SK-N-MC (cell line): ENCODE measurements around the gene CFAP61.

Source experiments
- DNase-seq: peaks from one replicate; pipeline ENCODE4 v3.0.0-alpha.2; 2011; ENCODE audit warnings: low read depth, low spot score
- H3K27ac ChIP-seq: fragments of 200-600 bp; sonication (generic); 2 replicates; pipeline ENCODE4 v1.5.1; 2016; ENCODE audit warnings: mixed run types
- H3K36me3 ChIP-seq: fragments of 200-600 bp; sonication (generic); 2 replicates; pipeline ENCODE4 v1.6.1; 2017; ENCODE audit warnings: antibody characterized with exemption, low read length, mixed read lengths; ENCODE audit not compliant: insufficient read depth
- H3K4me3 ChIP-seq: fragments of 200-600 bp; sonication (generic); 2 replicates; pipeline ENCODE4 v1.5.1; 2016
- H3K9ac ChIP-seq: fragments of 200-600 bp; sonication (generic); 2 replicates; pipeline ENCODE4 v1.8.0; 2017; ENCODE audit warnings: mixed run types, mixed read lengths; ENCODE audit not compliant: insufficient read length
- H3K9me3 ChIP-seq: fragments of 200-600 bp; sonication (generic); 2 replicates; pipeline ENCODE4 v1.6.1; 2017; ENCODE audit warnings: low read depth, mild to moderate bottlenecking, antibody characterized with exemption, low read length, moderate library complexity, mixed read lengths
- EZH2 ChIP-seq: fragments of 200-600 bp; sonication (generic); IDR thresholded peaks from one replicate; pipeline ENCODE4 v1.6.1; 2017; ENCODE audit warnings: antibody characterized with exemption
- FOXP2 ChIP-seq: optimal IDR thresholded peaks from 2 replicates; pipeline ENCODE3; 2011; ENCODE audit warnings: mild to moderate bottlenecking, moderate library complexity; ENCODE audit not compliant: insufficient read depth; ENCODE audit errors: extremely low read length, control extremely low read depth
- POLR2AphosphoS5 ChIP-seq: IDR thresholded peaks from 2 replicates; pipeline ENCODE4 v1.6.1; 2012; ENCODE audit warnings: mild to moderate bottlenecking, low read depth, low read length, borderline replicate concordance

The CFAP61 gene

DNA sequence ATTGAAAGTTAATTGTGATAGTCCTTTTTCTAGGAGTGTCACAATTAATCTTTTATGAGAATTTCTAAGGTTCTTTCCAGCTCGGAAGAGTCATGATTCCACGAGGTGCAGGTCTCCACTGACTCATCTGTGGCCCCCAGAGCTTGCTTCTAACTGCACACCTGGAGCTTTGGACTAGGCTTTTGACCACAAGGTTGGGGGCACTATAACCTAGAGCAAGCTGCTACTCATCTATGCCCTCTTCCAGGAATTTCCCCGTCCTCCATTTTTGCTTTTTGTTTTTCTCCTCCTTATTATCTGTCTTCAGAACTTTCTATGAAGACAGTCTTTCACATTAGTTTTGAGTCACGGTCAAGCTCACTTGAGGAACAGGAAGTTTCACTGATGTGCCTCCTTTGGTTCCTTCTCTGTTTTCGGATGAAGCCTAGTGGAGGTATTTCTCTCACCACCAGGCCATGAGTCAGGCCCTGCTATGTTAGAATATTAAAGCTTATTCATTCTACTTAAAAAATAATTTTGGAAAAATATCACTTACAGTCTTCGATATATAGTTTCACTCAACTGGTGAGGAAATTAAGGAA, 196.4 kb downstream of the CFAP61 start:
- no peak overlapping the region for H3K27ac ChIP-seq
- no peak overlapping the region for H3K4me3 ChIP-seq
- DNase-seq, result no peak
- no peaks in the 10 kb centered on the region for H3K9me3 ChIP-seq
- TF ChIP-seq POLR2AphosphoS5, result no peak
- no peak for TF ChIP-seq EZH2
- TF ChIP-seq FOXP2, result no peak
- H3K36me3 ChIP-seq, result no peaks in the 10 kb centered on the region
- no peak overlapping the region for H3K9ac ChIP-seq

DNA sequence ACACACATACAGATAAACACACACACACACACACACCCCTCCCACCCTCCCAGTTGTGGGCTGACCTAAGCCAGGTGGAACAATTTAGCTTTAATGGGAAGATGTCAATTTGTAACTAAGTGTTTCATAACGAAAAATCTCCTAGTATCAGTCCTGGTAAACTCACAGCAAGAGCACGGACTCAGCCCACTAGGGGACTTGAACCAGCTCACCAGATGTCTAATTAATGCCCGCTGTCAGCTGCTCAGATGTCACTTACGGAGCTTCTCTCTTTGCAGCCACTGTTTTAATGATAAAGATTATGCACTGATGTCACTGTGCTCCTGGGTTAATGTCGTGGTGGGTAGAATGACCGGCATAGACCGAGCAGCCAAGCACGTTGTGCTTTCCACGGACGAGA, 199.0 kb downstream of the CFAP61 start:
- no peak for TF ChIP-seq FOXP2
- no peak for DNase-seq
- H3K4me3 ChIP-seq, result no peak overlapping the region

DNA sequence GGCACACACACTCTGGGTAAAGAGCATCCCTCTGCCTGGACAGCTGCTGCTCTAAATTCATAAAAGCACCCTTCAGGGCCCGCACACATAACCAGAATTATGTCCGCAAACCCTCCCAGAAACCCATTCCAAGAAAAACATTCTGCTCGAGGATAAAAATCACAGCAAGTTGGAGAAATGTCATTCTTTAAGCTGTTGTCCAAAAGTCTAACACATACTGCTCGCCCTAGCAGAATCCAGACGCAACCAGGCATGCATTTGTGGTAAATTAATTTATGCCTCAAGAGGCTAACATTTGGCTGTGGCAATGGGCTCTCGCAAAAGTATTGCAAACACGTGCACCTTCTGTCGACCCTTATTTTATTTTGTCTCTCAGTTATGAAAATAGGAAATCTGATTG, 199.5 kb downstream of the CFAP61 start:
- Histone ChIP-seq H3K9ac (no peak overlapping the region), H3K36me3 (no peaks in the 10 kb centered on the region), H3K9me3 (no peaks in the 10 kb centered on the region), H3K4me3 (no peak overlapping the region), H3K27ac (no peak overlapping the region)
- TF ChIP-seq FOXP2, result no peak
- TF ChIP-seq EZH2, result no peak
- TF ChIP-seq POLR2AphosphoS5, result no peak
- DNase-seq, result no peak

More for the DNA sequence above, 199.0 kb downstream of the CFAP61 start:
- H3K36me3 ChIP-seq, result no peaks in the 10 kb centered on the region
- no peak overlapping the region for H3K27ac ChIP-seq
- H3K9ac ChIP-seq, result no peak overlapping the region
- H3K9me3 ChIP-seq, result no peaks in the 10 kb centered on the region

DNA sequence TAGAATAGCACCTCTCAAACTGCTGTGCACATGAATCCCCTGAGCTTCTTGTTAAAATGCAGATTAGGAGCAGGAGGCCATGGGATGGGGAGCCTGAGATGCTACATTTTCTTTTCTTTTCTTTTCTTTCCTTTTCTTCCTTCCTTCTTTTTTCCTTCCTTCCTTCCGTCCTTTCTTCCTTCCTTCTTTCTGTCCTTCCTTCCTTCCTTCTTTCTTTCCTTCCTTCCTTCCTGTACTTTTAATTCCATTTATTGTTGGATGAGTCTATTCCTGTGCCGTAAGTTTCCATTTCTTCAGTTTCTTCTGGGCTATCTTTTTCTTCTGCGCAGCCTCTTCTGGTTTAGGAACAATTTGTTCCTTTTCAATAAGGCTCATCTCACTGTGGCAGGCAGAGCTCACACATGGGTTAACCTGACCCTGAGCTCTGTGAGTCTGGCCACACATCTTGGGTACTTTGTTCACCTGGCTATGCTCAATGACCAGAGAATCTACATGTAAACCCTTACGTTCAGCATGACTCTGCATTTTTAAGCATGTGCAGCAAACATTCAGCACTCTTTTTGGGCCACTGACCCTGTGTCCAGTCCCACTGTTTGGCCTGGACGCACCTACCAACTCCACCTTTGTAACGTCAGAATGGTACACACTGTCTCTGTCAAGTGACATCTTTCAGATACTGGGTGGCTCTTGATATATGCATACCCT, 200.9 kb downstream of the CFAP61 start:
- H3K9ac ChIP-seq, result no peak overlapping the region
- TF ChIP-seq FOXP2, result no peak
- no peaks in the 10 kb centered on the region for H3K36me3 ChIP-seq
- no peak overlapping the region for H3K4me3 ChIP-seq
- DNase-seq, result no peak
- H3K9me3 ChIP-seq, result no peaks in the 10 kb centered on the region
- no peak overlapping the region for H3K27ac ChIP-seq

DNA sequence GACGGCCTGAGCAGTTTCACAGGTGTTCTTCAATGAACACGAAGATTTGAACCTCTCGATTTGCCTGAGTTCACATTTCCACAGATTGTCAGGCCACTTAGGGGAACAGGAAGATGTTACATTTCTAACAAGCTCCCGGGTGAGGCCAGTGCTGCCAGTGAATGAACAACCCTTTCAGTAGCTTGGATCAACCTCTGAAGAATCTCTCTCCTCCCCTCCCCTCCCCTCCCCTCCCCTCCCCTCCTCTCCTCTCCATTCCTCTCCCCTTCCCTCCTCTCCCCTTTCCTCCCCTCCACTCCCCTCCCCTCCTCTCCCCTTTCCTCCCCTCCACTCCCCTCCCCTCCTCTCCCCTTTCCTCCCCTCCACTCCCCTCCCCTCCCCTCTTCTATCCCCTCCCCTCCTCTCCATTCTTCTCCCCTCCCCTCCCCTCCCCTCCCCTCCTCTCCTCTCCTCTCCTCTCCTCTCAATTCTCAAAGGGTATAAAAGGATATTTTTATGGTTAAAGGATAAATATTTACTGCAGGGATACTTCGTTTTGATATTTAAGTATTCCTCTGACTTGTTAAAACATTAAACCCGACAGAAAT, 201.5 kb downstream of the CFAP61 start:
- Histone ChIP-seq H3K4me3 (no peak overlapping the region), H3K9ac (no peak overlapping the region), H3K27ac (no peak overlapping the region), H3K36me3 (no peaks in the 10 kb centered on the region), H3K9me3 (no peaks in the 10 kb centered on the region)
- TF ChIP-seq POLR2AphosphoS5 (no peak), FOXP2 (no peak), EZH2 (no peak)
- no peak for DNase-seq

DNA sequence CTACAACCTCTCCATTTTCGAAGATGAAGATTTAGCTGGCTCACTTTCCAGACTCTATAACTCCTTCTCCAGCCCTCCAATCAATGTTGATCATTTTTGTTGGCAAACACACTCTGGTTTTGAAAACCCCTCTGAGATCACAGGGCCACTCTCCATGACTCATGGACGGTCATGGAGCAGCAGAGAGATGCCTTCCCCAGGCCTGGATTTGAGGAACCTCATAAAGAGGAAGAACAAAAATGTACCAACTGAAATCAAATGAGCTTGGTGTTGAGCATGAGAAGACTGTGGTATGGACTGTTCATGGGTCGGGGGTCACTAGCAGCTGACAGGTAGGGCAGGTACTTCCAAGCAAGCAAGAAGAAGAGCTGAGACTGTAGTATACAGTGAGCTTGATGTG, 202.8 kb downstream of the CFAP61 start:
- no peak overlapping the region for H3K9ac ChIP-seq
- no peaks in the 10 kb centered on the region for H3K36me3 ChIP-seq
- no peak overlapping the region for H3K27ac ChIP-seq
- no peaks in the 10 kb centered on the region for H3K9me3 ChIP-seq
- H3K4me3 ChIP-seq, result no peak overlapping the region
- TF ChIP-seq EZH2 (no peak), POLR2AphosphoS5 (no peak), FOXP2 (no peak)
- DNase-seq, result no peak

DNA sequence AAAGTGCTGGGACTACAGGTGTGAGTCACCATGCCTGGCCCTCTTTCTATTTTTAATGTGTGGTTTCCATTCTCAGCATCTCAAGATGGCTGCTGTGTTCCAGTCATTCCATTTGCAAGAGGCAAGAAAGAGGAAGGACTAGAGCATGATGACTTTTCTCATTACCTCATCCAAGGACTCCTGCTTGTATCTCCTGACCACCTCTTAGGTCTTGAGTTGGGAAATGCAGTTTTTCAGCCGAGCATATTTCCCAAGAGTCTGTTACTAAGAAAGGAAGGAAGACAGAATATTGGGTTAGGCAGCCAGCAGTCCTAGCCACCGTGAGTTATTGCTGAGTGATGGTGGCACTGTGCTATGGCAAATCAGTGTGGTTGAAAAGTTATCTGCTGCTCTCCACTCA, 207.2 kb downstream of the CFAP61 start:
- no peak for TF ChIP-seq FOXP2
- no peak for TF ChIP-seq EZH2
- no peak for TF ChIP-seq POLR2AphosphoS5
- H3K9ac ChIP-seq, result no peak overlapping the region
- no peak overlapping the region for H3K4me3 ChIP-seq
- no peaks in the 10 kb centered on the region for H3K36me3 ChIP-seq
- H3K9me3 ChIP-seq, result no peaks in the 10 kb centered on the region
- H3K27ac ChIP-seq, result no peak overlapping the region
- no peak for DNase-seq

DNA sequence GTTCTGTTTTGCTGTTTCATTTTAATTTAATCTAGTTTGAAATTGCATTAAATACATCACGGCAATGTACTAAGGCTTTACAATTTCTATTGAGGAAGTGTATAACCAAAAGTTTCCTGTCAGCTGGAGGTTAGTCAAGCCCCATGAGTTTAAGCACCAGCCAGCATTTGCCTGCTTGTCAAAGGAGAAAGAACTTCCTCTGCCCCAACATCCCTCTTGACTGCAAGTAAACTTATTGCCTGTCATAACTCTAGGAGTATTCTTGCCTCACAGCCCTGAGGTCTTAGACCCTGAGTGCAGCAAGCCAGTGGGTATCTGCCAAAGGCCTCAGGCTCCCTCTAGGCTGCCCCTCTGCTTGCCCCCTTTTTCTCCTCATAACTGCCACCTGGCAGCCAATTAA, 208.8 kb downstream of the CFAP61 start:
- H3K27ac ChIP-seq, result no peak overlapping the region
- no peak for DNase-seq
- H3K9ac ChIP-seq, result no peak overlapping the region
- H3K9me3 ChIP-seq, result no peaks in the 10 kb centered on the region
- no peak overlapping the region for H3K4me3 ChIP-seq
- H3K36me3 ChIP-seq, result no peaks in the 10 kb centered on the region
- TF ChIP-seq EZH2, result no peak
- TF ChIP-seq POLR2AphosphoS5, result no peak
- no peak for TF ChIP-seq FOXP2
